IPS-20b (cell line): ENCODE results near the gene DGKH.
A peak's percentile ranks its signal among the peaks of the same experiment; 100 is the strongest.
"Not testable (repeated sequence)": the region's sequence is repeated elsewhere in the genome, so short reads cannot be mapped to it uniquely, and the experiment has no call there.

Experiments
- H3K27ac ChIP-seq: one replicate; pipeline ENCODE4 v1.5.1; 2013; ENCODE audit warnings: low read length
- H3K27me3 ChIP-seq: 2 replicates; pipeline ENCODE4 v1.6.1; 2013; ENCODE audit warnings: mild to moderate bottlenecking, low read length, inconsistent platforms; ENCODE audit not compliant: insufficient read depth
- H3K36me3 ChIP-seq: 2 replicates; pipeline ENCODE4 v1.6.1; 2013; ENCODE audit warnings: low read depth, mild to moderate bottlenecking, inconsistent platforms, low read length, moderate library complexity; ENCODE audit not compliant: insufficient read depth
- H3K4me1 ChIP-seq: 2 replicates; pipeline ENCODE4 v1.6.1; 2013; ENCODE audit warnings: mild to moderate bottlenecking, control low read depth, inconsistent platforms, low read length, moderate library complexity; ENCODE audit not compliant: insufficient read depth
- H3K4me3 ChIP-seq: 2 replicates; pipeline ENCODE4 v1.5.1; 2013; ENCODE audit warnings: mild to moderate bottlenecking, low read length, inconsistent platforms
- H3K9ac ChIP-seq: 2 replicates; pipeline ENCODE4 v1.6.1; 2013; ENCODE audit warnings: low read depth, mild to moderate bottlenecking, inconsistent platforms, low read length, moderate library complexity
- H3K9me3 ChIP-seq: 2 replicates; pipeline ENCODE4 v1.6.1; 2013; ENCODE audit warnings: mild to moderate bottlenecking, low read depth, low read length, inconsistent platforms; ENCODE audit not compliant: insufficient read depth

DGKH gene

DNA sequence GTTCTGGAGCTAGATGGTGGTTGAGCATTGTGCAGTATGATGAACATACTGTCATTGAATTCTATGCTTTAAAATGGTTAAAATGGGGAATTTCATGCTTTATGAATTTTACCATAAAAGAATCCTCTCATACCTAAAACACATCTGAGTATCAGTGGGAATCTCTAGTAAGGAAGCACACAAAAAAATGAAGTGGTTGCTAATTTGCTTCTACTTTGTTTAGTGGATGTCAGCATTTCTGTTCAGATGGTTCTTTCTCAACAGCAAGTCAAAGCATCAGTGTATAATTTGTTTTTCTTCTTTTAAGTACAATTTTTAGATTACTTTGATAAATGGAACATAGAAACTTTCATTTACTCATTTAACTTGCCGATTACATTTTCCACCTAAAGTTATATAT lies 171.4 kb downstream of the DGKH start:
- Histone ChIP-seq H3K27ac (no peak overlapping the region), H3K4me1 (peaks cover 23% of the 10 kb centered on the region)

DNA sequence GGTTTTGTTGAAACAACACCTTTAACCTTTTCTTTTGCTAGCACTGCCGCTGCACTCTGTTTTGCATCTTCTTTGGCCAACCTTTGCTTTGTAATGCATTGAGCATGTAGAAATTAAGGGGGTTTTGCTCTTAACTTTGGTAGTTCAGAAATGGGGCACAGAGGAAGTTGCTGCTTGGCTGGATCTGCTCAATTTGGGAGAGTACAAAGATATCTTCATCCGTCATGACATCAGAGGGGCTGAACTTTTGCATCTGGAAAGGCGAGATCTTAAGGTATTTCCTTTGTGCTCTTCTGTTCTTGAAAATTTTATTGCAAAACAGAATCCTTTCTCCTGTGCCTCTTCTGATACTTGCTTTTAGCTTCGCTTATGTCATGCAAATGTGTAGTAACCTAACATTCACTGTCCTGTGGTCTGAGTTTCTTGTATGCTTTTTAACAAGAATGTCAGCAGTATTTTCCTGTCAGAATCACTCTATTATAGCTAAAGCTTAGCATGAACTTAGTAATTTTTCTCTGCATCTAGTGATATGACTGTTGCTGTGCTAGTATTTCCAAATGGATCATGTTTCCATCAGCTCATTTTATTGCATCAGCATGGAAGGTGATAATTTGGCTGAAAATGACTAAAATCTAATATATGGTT lies 172.8 kb downstream of the DGKH start:
- Histone ChIP-seq H3K27ac (no peak overlapping the region), H3K36me3 (peaks cover 6% of the 10 kb centered on the region; the same call in 1 of the 2 replicates), H3K27me3 (no peaks in the 10 kb centered on the region), H3K9me3 (no peaks in the 10 kb centered on the region), H3K4me1 (peaks cover 17% of the 10 kb centered on the region), H3K9ac (peak overlapping the region; percentile 29; the same call in 1 of the 2 replicates), H3K4me3 (peak overlapping the region; percentile 29; the same call in 1 of the 2 replicates)

More for the DNA sequence above, 171.4 kb downstream of the DGKH start:
- Histone ChIP-seq H3K4me3 (no peak overlapping the region), H3K36me3 (peaks cover 6% of the 10 kb centered on the region; the same call in 1 of the 2 replicates), H3K9me3 (no peaks in the 10 kb centered on the region), H3K27me3 (no peaks in the 10 kb centered on the region), H3K9ac (no peak overlapping the region)

- no peaks in the 10 kb centered on the region for H3K9me3 ChIP-seq
- peaks cover 6% of the 10 kb centered on the region; the same call in 1 of the 2 replicates for H3K36me3 ChIP-seq
- H3K27ac ChIP-seq = no peak overlapping the region
- no peak overlapping the region for H3K9ac ChIP-seq
- H3K4me1 ChIP-seq = peaks cover 17% of the 10 kb centered on the region
- H3K4me3 ChIP-seq = no peak overlapping the region
- no peaks in the 10 kb centered on the region for H3K27me3 ChIP-seq
Measured at GRCh38 chr13:42223681-42224080, 175.2 kb downstream of the DGKH start.

DNA sequence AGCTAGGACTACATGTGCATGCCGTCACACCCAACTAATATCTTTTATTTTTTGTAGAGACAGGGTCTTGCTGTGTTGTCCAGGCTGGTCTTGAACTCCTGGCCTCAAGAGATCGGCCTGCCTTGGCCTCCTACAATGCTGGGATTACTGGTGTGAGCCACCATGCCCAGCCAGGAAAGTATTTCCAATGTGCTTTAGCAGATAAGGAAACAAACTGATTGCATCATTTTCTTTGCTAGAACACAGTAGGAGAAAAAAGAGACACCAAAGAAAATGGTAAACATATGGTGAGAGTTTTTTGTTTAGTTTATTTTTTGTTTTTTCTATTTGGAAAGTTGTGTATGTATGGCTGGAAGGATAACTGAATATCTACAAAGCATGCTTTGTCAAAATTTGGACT lies 176.6 kb downstream of the DGKH start:
- Histone ChIP-seq H3K27ac (no peak overlapping the region), H3K9ac (no peak overlapping the region), H3K9me3 (no peaks in the 10 kb centered on the region), H3K4me3 (no peak overlapping the region), H3K4me1 (peaks cover 24% of the 10 kb centered on the region), H3K36me3 (0 out of 2 replicates have a peak, but pooled peaks cover 4% of the 10 kb centered on the region), H3K27me3 (no peaks in the 10 kb centered on the region)

GRCh38 chr13:42226759-42227158 lies 178.3 kb downstream of the DGKH start:
- not testable (repeated sequence) for H3K27me3 ChIP-seq, H3K36me3 ChIP-seq, H3K27ac ChIP-seq, H3K4me3 ChIP-seq, H3K4me1 ChIP-seq, H3K9me3 ChIP-seq, H3K9ac ChIP-seq

GRCh38 chr13:42228527-42228926 lies 180.1 kb downstream of the DGKH start:
- Histone ChIP-seq H3K4me3 (no peak overlapping the region), H3K4me1 (peaks cover 8% of the 10 kb centered on the region; the same call in 1 of the 2 replicates), H3K27ac (no peak overlapping the region), H3K36me3 (no peaks in the 10 kb centered on the region), H3K27me3 (no peaks in the 10 kb centered on the region), H3K9ac (no peak overlapping the region), H3K9me3 (no peaks in the 10 kb centered on the region)

- Histone ChIP-seq H3K9me3 (no peaks in the 10 kb centered on the region), H3K4me3 (no peak overlapping the region), H3K36me3 (no peaks in the 10 kb centered on the region), H3K9ac (no peak overlapping the region), H3K27me3 (no peaks in the 10 kb centered on the region), H3K27ac (no peak overlapping the region), H3K4me1 (peaks cover 8% of the 10 kb centered on the region; the same call in 1 of the 2 replicates)
Measured at GRCh38 chr13:42229287-42229686, 180.8 kb downstream of the DGKH start.

GRCh38 chr13:42232671-42233070 lies 184.2 kb downstream of the DGKH start:
- Histone ChIP-seq H3K4me1 (peaks cover 8% of the 10 kb centered on the region; the same call in 1 of the 2 replicates), H3K27me3 (no peaks in the 10 kb centered on the region), H3K4me3 (no peak overlapping the region), H3K36me3 (no peaks in the 10 kb centered on the region), H3K9me3 (no peaks in the 10 kb centered on the region), H3K9ac (no peak overlapping the region), H3K27ac (no peak overlapping the region)

GRCh38 chr13:42233726-42234125 lies 185.3 kb downstream of the DGKH start:
- no peaks in the 10 kb centered on the region for H3K9me3 ChIP-seq

DNA sequence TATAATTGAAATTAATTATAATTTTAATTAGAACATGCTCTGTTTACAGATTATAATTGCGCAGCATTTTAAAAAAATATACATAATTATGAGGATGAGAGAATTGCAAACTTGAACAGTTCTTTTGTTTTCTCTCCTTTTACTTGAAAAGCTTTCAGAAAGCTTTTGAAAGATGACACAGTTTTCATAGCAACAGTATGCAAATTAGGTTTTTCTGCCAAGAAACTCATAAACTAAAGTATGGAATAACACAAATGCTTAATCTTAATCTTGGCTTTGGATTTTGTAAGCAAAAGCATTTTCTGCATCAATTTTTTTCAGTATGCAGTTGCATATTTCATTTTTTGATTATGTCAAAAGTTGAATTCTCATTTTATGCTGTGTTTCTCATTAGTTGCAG lies 190.7 kb downstream of the DGKH start:
- Histone ChIP-seq H3K4me3 (no peak overlapping the region), H3K9me3 (no peaks in the 10 kb centered on the region), H3K4me1 (no peaks in the 10 kb centered on the region), H3K27ac (no peak overlapping the region), H3K36me3 (no peaks in the 10 kb centered on the region), H3K9ac (no peak overlapping the region), H3K27me3 (no peaks in the 10 kb centered on the region)

More at GRCh38 chr13:42233726-42234125, 185.3 kb downstream of the DGKH start:
- Histone ChIP-seq H3K36me3 (no peaks in the 10 kb centered on the region), H3K4me3 (no peak overlapping the region), H3K9ac (no peak overlapping the region), H3K27ac (no peak overlapping the region), H3K4me1 (peaks cover 8% of the 10 kb centered on the region; the same call in 1 of the 2 replicates), H3K27me3 (no peaks in the 10 kb centered on the region)

DNA sequence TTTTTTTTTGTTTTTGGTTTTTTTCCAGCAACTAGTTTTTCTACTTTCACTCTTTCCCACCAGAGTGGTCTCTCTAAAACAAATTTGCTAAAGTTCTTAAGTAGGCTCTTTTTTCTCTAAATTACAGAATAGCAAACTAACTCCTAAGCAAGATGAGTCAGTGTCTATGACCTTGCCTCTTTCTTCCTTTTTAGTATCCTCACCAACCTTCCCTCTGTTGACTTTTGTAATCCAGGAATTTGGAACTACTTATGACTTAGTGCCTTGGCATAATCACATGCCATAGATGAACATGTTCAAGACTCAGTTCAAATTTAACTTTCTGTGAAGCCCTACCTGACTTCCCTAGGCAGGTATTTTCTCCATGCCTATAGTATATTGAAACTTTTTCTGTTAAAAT lies 191.2 kb downstream of the DGKH start:
- no peak overlapping the region for H3K27ac ChIP-seq
- H3K9ac ChIP-seq = no peak overlapping the region
- H3K36me3 ChIP-seq = no peaks in the 10 kb centered on the region
- no peaks in the 10 kb centered on the region for H3K4me1 ChIP-seq
- no peak overlapping the region for H3K4me3 ChIP-seq
- no peaks in the 10 kb centered on the region for H3K9me3 ChIP-seq
- H3K27me3 ChIP-seq = no peaks in the 10 kb centered on the region

GRCh38 chr13:42246541-42246940 lies 198.1 kb downstream of the DGKH start:
- Histone ChIP-seq H3K9me3 (no peaks in the 10 kb centered on the region), H3K9ac (no peak overlapping the region), H3K36me3 (no peaks in the 10 kb centered on the region), H3K4me3 (no peak overlapping the region), H3K27me3 (no peaks in the 10 kb centered on the region), H3K27ac (no peak overlapping the region), H3K4me1 (no peaks in the 10 kb centered on the region)
